OCI-LY1 (cell line): ENCODE measurements around the gene TARM1.

Source experiments
- H2AFZ ChIP-seq: fragments of 200-600 bp; sonication (generic), shearing (Covaris generic); 2 replicates; pipeline ENCODE4 v1.6.0; 2014; ENCODE audit warnings: antibody characterized with exemption, mild to moderate bottlenecking, low read length
- H3F3A ChIP-seq: fragments of 200-600 bp; sonication (generic), shearing (Covaris generic); 2 replicates; pipeline ENCODE4 v1.6.0; 2014; ENCODE audit warnings: mild to moderate bottlenecking, antibody characterized with exemption, low read length, moderate library complexity; ENCODE audit not compliant: insufficient read depth
- H3K27ac ChIP-seq: fragments of 200-600 bp; sonication (generic); 2 replicates; pipeline ENCODE4 v1.5.1; 2014; ENCODE audit warnings: low read length, mixed run types, mild to moderate bottlenecking, low read depth; ENCODE audit not compliant: poor library complexity, severe bottlenecking
- H3K27me3 ChIP-seq: fragments of 200-600 bp; sonication (generic); 2 replicates; pipeline ENCODE4 v1.6.0; 2014; ENCODE audit warnings: antibody characterized with exemption, mild to moderate bottlenecking, low read length, moderate library complexity; ENCODE audit not compliant: insufficient read depth
- H3K36me3 ChIP-seq: fragments of 200-600 bp; sonication (generic); 2 replicates; pipeline ENCODE4 v1.6.1; 2014; ENCODE audit warnings: mild to moderate bottlenecking, antibody characterized with exemption, low read length, moderate library complexity, mixed read lengths; ENCODE audit not compliant: insufficient read depth
- H3K4me1 ChIP-seq: fragments of 200-600 bp; sonication (generic); 2 replicates; pipeline ENCODE4 v1.5.1; 2014; ENCODE audit warnings: mild to moderate bottlenecking, low read length, moderate library complexity; ENCODE audit not compliant: insufficient read depth, severe bottlenecking
- H3K4me2 ChIP-seq: fragments of 200-600 bp; sonication (generic), shearing (Covaris generic); 2 replicates; pipeline ENCODE4 v1.6.1; 2014; ENCODE audit warnings: low read length
- H3K4me3 ChIP-seq: fragments of 200-600 bp; sonication (generic); 2 replicates; pipeline ENCODE4 v1.5.1; 2014; ENCODE audit warnings: low read length, low read depth, mild to moderate bottlenecking, mixed read lengths; ENCODE audit not compliant: poor library complexity, severe bottlenecking
- H3K79me2 ChIP-seq: fragments of 200-600 bp; shearing (Covaris generic); 2 replicates; pipeline ENCODE4 v1.6.1; 2016; ENCODE audit warnings: mixed run types, low read length, mixed read lengths; ENCODE audit not compliant: insufficient read depth
- H3K9ac ChIP-seq: fragments of 200-600 bp; sonication (generic), shearing (Covaris generic); 2 replicates; pipeline ENCODE4 v1.6.1; 2014; ENCODE audit warnings: mild to moderate bottlenecking, low read length, mixed read lengths
- H3K9me2 ChIP-seq: fragments of 200-600 bp; sonication (generic), shearing (Covaris generic); 2 replicates; pipeline ENCODE4 v1.6.1; 2014; ENCODE audit warnings: low read depth, mild to moderate bottlenecking, low read length, mixed read lengths
- H3K9me3 ChIP-seq: fragments of 200-600 bp; shearing (Covaris generic); 2 replicates; pipeline ENCODE4 v1.6.1; 2014; ENCODE audit warnings: low read length, mixed read lengths
- H4K20me1 ChIP-seq: fragments of 200-600 bp; sonication (generic), shearing (Covaris generic); 2 replicates; pipeline ENCODE4 v1.6.0; 2016; ENCODE audit warnings: mild to moderate bottlenecking, low read length; ENCODE audit not compliant: insufficient read depth
- CTCF ChIP-seq: fragments of 200-600 bp; sonication (generic), shearing (Covaris generic); IDR thresholded peaks from 2 replicates; pipeline ENCODE4 v1.5.1; 2017; ENCODE audit warnings: mild to moderate bottlenecking, antibody characterized with exemption, low read length, moderate library complexity, mixed read lengths
- EZH2 ChIP-seq: fragments of 200-600 bp; sonication (generic), shearing (Covaris generic); IDR thresholded peaks from 2 replicates; pipeline ENCODE4 v1.8.0; 2017; ENCODE audit warnings: borderline replicate concordance, mixed run types, mild to moderate bottlenecking, antibody characterized with exemption, low read length, moderate library complexity, mixed read lengths

Gene TARM1

GRCh38 chr19:54069470-54069869 lies 11.7 kb downstream of the TARM1 start:
- H3K9ac ChIP-seq, result no peak overlapping the region
- no peaks in the 10 kb centered on the region for H3K4me1 ChIP-seq
- H4K20me1 ChIP-seq, result no peaks in the 10 kb centered on the region
- no peaks in the 10 kb centered on the region for H3K9me2 ChIP-seq
- no peak overlapping the region for H3K27ac ChIP-seq
- H3K4me3 ChIP-seq, result no peak overlapping the region
- H3K79me2 ChIP-seq, result no peaks in the 10 kb centered on the region
- no peak overlapping the region for H3K4me2 ChIP-seq
- no peaks in the 10 kb centered on the region for H3F3A ChIP-seq
- H3K36me3 ChIP-seq, result no peaks in the 10 kb centered on the region
- no peaks in the 10 kb centered on the region for H3K9me3 ChIP-seq
- no peak overlapping the region for H2AFZ ChIP-seq
- H3K27me3 ChIP-seq, result peaks cover 3% of the 10 kb centered on the region; the same call in 1 of the 2 replicates
- TF ChIP-seq EZH2, result no peak

- Histone ChIP-seq H3K79me2 (no peaks in the 10 kb centered on the region), H3K9ac (no peak within 1 kb of the TSS), H3K4me1 (no peaks in the 10 kb centered on the region), H2AFZ (no peak within 1 kb of the TSS), H3K36me3 (no peaks in the 10 kb centered on the region), H3K4me3 (no peak within 1 kb of the TSS), H3K27ac (no peak within 1 kb of the TSS), H3F3A (no peaks in the 10 kb centered on the region), H3K9me2 (no peaks in the 10 kb centered on the region), H3K27me3 (peaks cover 4% of the 10 kb centered on the region; the same call in 1 of the 2 replicates), H3K9me3 (no peaks in the 10 kb centered on the region), H3K4me2 (no peak within 1 kb of the TSS), H4K20me1 (no peaks in the 10 kb centered on the region)
- no peak for TF ChIP-seq CTCF
- TF ChIP-seq EZH2, result no peak
These were observed 17.6 kb downstream of the TARM1 start, which contains the start of gene VSTM1 for GRCh38 chr19:54063350-54064116. Gene VSTM1, minus strand, starts transcription at chr19:54063897. Its CDS starts 120 bp downstream, at chr19:54063777.

- Histone ChIP-seq H3K4me1 (no peaks in the 10 kb centered on the region), H3K79me2 (no peaks in the 10 kb centered on the region), H3K9ac (no peak overlapping the region), H3K27ac (no peak overlapping the region), H4K20me1 (no peaks in the 10 kb centered on the region), H3K4me3 (no peak overlapping the region), H3F3A (no peaks in the 10 kb centered on the region), H3K27me3 (peaks cover 4% of the 10 kb centered on the region; the same call in 1 of the 2 replicates), H3K9me3 (no peaks in the 10 kb centered on the region), H2AFZ (no peak overlapping the region), H3K4me2 (no peak overlapping the region), H3K9me2 (no peaks in the 10 kb centered on the region), H3K36me3 (no peaks in the 10 kb centered on the region)
- TF ChIP-seq CTCF (no peak), EZH2 (no peak)
These were observed 18.5 kb downstream of the TARM1 start for GRCh38 chr19:54062643-54063042.
